HG03460 (cell line): Measurements from ENCODE around the gene SLC44A1.
A peak's percentile ranks its signal among the peaks of the same experiment; 100 is the strongest.

Experiments used
- ATAC-seq: cut with Tn5 transposase; IDR thresholded peaks from one replicate; pipeline ENCODE4 v1.9.1; 2021; ENCODE audit not compliant: unreplicated experiment

SLC44A1 gene

DNA sequence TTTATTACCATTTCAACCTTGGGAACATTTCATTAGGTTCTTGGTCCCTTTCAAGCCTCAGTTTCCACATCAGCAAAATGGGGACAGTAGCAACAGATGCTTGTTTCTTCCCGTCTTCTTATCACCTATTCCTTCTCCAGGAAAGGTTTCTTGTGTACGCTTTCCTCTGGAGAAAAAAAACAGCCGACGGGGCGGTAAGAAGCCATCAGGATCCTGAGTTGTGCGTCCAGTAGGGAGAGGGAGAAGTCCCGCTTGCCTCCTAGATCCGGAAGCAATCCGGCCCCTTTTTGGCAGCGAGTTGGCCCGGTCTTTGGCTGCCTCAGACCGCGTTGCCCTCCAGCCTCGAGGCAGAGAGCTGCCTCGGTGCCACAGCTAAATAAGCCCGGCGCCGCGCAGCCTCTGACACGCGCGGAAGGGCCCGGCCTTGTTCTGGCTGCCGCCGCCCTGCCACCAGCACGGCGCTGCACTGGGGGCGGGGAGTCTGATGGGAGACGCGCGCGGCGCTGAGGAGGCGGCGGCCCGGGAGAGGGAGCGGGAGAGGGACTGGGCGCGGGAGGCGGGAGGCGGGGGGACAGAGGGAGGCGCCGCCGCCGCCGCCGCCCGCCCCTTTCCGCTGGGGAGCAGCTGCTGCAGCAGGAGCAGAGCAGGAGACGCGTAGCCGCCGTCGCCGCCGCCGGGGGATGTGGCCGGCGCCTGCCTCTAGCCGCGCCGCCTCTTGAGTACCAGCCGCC, at the start of gene SLC44A1:
SLC44A1 (plus strand) TSS at position 649 of the 731 bp plus-strand sequence. CDS start 218 bp downstream, outside the sequence.
- ATAC-seq = peak; percentile 80

GRCh38 chr9:105195259-105195658, 49.2 kb upstream of the SLC44A1 start:
- no peak for ATAC-seq

DNA sequence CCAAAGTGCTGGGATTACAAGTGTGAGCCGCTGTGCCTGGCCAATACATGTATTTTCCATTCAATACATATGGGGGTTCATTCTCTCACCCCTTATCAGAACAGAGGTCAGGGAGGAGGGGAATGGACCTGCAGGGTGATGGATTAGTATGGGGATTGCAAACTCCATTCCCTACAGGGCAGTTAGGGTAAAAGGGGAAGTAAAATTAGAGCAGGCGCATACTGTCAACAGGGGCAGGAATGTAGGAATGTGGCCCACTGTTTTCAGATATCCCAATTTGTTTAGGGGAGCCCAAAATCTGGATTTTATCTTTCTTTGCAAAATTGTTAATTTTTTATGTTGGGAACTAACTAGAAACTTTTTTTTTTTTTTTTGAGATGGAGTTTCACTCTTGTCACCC, 46.4 kb upstream of the SLC44A1 start:
- no peak for ATAC-seq

GRCh38 chr9:105198865-105199264, 45.6 kb upstream of the SLC44A1 start:
- ATAC-seq = no peak

GRCh38 chr9:105204416-105204815, 40.0 kb upstream of the SLC44A1 start:
- no peak for ATAC-seq

DNA sequence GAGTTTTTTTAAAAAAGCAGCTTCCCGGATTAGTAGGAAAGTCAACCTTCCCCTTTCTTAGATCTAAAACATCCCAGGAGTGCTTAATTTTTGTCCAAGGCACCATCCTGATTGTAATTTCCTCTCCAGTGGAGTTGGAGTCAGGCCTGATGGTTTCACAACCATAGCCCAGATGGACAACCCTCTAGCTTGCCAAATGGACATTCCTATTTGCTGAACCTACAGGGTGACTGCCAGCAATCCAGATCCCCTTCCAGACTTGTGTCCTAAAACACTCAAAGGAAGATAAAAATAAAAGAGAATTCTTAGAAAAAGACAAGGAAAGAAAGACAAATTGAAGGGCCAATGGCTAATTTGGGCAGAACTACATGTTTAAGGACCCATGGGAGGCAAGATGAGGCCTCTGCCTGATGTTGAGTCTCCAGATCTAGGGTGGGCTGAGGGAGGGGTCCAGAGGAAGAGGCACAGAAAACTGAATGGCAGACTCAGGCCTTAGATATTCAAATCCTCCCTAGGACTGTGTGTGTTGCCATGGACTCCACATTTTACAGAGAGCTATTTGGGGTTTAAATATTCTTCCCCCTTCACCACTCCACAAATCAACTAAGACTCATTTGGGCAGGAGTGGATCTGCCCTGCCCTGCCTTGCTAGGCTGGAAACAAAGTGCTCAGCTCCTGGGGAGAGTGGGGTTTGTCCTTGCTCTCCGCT, 38.5 kb upstream of the SLC44A1 start:
- ATAC-seq = no peak

DNA sequence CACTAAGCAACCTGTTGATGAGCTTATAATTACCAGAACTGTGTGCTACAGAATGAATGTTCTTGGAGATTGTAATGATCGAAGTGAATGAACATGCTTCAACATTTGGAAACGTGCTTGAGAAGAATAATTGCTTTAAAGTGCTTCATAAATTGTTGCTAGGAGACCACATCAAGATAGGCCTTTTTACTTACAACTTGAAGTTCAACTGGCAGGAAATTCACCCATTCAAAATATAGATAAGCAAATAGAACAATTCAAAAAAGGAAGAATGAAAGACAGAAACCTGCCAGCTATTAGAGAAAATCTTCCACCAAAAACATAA, 38.0 kb upstream of the SLC44A1 start:
- ATAC-seq = no peak

GRCh38 chr9:105206821-105207699, 37.4 kb upstream of the SLC44A1 start:
- no peak for ATAC-seq

DNA sequence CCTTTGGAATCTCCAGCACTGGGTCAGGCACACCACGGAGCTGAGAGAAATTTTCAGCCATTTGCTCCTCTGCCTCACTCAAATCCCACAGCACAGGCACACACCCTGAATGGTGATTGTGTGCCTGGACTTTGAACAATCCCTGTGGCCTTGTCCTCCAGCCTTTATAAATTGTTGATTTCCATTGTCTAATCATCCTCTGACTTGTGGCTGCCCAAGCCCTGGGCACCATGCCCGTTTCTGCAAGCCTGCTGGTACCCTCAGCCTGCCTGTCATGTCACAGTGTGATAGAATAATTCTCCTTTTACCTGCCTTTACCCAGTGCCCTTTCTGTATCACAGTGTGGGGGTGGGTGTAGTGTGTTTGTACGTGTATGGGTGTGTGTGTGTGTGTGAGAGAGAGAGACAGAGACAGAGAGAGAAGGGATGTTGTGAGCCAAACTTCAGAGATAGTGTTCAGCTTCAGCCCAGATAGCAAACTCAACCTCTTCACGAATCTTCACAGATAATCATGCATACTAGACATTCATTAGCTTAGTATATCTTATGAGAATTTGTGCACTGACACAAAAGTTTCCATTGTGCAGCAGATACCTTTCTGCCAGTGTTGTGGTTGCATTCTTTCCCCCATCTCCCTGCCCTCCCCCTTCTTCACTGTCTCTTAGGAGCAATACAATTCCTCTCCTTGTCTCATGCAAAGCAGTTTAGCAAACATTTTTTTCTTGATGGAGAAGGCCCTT, 27.8 kb upstream of the SLC44A1 start:
- ATAC-seq = no peak

- ATAC-seq = no peak
Observed at GRCh38 chr9:105218673-105219072, 25.8 kb upstream of the SLC44A1 start.

DNA sequence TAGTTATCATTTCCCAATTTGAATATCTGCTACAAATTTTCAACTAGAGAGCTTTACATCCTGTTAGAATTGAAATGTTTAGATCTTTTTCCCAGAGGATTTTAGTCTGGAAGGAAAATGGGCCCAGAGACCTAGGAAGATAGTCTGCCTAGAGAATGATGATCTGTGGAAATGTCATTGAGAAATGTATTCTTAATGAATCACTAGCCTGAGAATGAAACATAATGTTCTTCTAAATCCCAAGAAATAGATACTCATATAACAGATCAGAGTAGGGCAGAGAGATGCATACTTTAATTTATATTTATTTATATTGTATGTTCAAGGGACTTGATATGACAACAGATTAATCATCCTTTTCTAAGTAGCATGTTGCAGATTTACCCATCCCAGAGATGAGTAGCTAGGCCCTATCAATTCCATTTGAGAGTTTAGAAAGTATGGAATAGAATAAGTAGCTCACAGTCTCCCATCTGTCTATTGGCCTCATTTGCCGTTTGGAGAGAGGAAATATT, 25.1 kb upstream of the SLC44A1 start:
- no peak for ATAC-seq

DNA sequence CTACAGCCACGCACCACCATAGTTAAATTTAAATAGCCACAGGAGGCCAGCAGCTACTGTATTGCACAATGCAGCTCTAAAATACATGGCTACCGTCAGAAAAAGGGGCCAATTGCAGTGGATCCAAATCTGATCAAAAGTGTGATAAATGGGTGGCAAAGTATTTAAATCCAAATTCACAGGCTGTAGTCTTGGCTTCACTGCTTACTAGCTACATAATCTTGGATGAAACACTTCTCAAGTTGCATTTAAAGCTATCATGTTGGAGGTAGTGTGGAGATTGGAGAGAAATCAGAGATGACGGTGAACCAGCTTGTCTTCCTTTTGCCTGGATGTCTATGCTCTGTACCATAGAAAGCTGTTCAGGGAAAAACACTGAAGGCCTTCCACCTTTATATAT, 24.0 kb upstream of the SLC44A1 start:
- ATAC-seq = no peak

DNA sequence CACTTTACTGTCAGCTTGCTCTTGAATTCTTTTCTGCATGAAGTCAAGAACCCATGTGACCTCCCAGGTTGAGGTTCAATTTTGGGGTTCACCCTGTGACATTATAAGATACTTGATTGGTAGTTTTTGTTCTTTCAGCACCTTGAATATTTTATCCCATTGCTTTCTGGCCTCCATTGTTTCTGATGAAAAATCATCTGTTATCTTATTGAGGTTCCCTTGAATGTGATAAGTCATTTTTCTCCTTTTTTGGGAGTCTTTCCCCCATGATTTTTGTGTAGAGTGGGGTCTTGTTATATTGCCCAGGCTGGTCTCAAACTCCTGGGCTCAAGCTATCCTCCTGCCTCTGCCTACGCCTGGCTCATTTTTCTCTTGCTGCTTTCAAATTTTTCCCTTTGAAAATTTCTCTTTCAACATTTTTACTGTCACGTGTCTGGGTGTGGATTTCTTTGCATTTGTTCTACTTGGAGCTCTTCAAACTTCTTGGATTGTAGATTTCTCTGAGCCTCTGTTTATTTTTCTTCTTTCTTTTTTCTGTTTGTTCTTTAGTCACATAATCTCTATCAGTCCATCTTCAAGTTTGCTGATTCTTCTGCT, 20.8 kb upstream of the SLC44A1 start:
- ATAC-seq = no peak

DNA sequence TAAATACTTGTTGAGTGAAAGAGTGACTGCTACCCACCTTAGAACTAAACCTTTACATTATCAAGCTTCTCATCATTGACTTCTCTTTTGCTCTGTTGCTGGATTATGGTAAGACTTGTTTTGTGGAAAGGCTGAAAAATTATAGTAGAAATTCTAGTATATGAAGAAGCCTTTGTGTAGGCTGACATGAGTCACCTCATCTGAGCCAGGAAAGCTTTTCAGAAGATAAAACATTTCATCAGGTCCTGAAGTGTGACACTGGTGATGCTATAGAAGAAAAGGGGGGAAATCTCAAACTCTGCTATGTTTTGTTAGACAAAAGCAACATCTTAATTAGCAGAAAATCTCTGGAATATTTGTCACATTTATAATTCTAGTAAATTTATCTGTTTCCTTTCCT, 18.4 kb upstream of the SLC44A1 start:
- ATAC-seq = no peak

DNA sequence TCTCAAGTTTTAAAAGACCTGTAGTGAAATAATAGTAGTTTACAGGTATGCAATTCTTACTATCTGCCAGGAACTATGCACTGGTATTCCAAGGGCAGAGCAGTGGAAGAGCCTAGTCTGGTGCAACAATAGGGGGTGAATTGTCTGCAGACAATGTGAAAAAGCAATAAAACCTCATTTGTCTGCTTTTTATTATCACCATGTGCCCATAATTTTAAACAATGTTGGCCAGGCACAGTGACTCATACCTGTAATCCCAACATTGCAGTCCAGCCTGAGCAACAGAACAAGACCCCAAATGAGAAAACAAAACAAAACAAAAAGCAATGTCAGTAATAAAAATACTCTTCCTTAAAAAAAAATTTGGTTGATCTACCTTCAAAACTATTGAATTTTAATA, 12.2 kb upstream of the SLC44A1 start:
- no peak for ATAC-seq

- ATAC-seq = no peak
Observed at GRCh38 chr9:105233873-105234272, 10.6 kb upstream of the SLC44A1 start.

DNA sequence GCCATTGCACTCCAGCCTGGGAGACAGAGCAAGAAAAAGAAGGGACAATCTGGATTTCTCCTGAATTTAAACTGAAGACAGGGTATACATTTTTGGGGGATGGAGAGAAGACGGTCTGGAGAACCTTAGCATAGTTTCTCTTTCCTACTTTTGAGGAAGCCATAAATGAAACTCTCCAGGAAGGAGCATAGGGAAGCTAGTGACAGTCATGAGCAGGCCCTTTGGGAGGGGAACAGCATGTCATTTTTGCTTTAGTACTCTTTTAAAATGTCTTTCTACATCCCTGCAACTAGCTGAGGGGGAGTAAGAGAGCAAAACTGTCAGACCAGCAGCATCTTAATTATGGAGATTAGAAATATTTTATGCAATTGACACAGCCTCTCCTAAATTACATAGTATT, 8.2 kb upstream of the SLC44A1 start:
- ATAC-seq = no peak

GRCh38 chr9:105237246-105237645, 7.2 kb upstream of the SLC44A1 start:
- no peak for ATAC-seq

DNA sequence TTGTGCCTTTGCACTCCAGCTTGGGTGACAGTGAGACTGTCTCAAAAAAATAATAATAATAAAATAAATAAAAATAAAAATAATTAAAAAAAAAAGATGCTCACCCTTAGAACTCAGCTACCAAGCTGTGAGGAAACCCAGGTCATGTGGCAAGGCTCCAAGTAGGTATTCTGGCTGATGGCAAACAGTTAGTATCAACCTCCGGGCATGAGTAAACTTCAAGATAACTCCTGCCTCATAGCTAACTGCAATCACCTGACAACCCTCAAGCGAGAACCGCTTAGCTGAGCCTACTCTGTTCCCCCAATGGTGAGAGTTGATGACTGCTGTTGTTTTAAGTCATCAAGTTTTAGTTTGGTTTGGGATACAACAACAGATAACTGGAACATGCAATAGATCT, 6.1 kb upstream of the SLC44A1 start:
- no peak for ATAC-seq

- no peak for ATAC-seq
Observed at GRCh38 chr9:105241356-105242043, 3.0 kb upstream of the SLC44A1 start.
